ENCODE data around the gene EIF1.

- TF ChIP-seq CTCF (IDR thresholded peaks at IDR 0.05; ENCODE audit: control extremely low read depth in 1 of 3, insufficient read depth in 1 of 3, low read depth in 1 of 3, low read length in 3 of 3) (no peak), EP300 (IDR thresholded peaks at IDR 0.05; ENCODE audit: borderline replicate concordance in 1 of 2, low read depth in 2 of 2, low read length in 2 of 2) (no peak), MAX (IDR thresholded peaks at IDR 0.05) (no peak), FOSL1 (IDR thresholded peaks at IDR 0.05; ENCODE audit: insufficient read depth, low read depth, low read length) (no peak), RXRA (IDR thresholded peaks at IDR 0.05; ENCODE audit: insufficient read depth, low read depth, low read length) (no peak), EZH2 (IDR thresholded peaks at IDR 0.05; ENCODE audit: low read depth, low read length, severe bottlenecking) (no peak), CHD2 (IDR thresholded peaks at IDR 0.05; ENCODE audit: low read length) (no peak), POLR2A (IDR thresholded peaks at IDR 0.05; ENCODE audit: control extremely low read depth in 1 of 2, low read depth in 2 of 2, low read length in 2 of 2) (no peak), HDAC2 (IDR thresholded peaks at IDR 0.05; ENCODE audit: borderline replicate concordance in 1 of 2, low read depth in 2 of 2, low read length in 2 of 2) (no peak), TAF1 (IDR thresholded peaks at IDR 0.05; ENCODE audit: low read depth, low read length) (no peak), CHD7 (IDR thresholded peaks at IDR 0.05; ENCODE audit: insufficient replicate concordance, low read length) (no peak), NRF1 (IDR thresholded peaks at IDR 0.05; ENCODE audit: low read depth, low read length) (no peak), RBBP5 (IDR thresholded peaks at IDR 0.05; ENCODE audit: borderline replicate concordance, low read depth, low read length) (no peak), YY1 (IDR thresholded peaks at IDR 0.05; ENCODE audit: low read depth, low read length) (no peak)
Observed at GRCh38 chr17:41737680-41738023, 49.0 kb downstream of the EIF1 start.
